Breast epithelium (tissue), 3 donors: ENCODE data around the gene LMNA. TPM values are rescaled to one million over a fixed set of nuclear protein-coding genes. Genes with fewer than 3 reads are reported as not detected.

Experiments used
- total RNA-seq, 3 donors: library from RNA; depleted of rRNA; stranded (reverse); fragments of >200 nt; gene quantifications; one replicate each; pipeline ENCODE4 v1.1.0, GENCODE V29; 2016

The LMNA gene
- total RNA-seq, 3 donors from 2014 or later = 292 to 367 (median 319) TPM

Other genes with a start within 250 kb of the LMNA start
- 10 to 100 TPM; 29.2 to 32.6 (median 29.4) TPM for gene RIT1, start 203.4 kb upstream of the LMNA start, total RNA-seq
- gene KHDC4, start 180.3 kb upstream of the LMNA start, total RNA-seq = 10 to 100 TPM; 52.0 to 81.5 (median 64.2) TPM
- gene RXFP4, start 173.1 kb upstream of the LMNA start, total RNA-seq = not detected
- 10 to 100 TPM; 81.8 to 93.7 (median 90.4) TPM for gene ARHGEF2, start 136.2 kb upstream of the LMNA start, total RNA-seq
- gene SSR2, start 93.8 kb upstream of the LMNA start, total RNA-seq = 100 to 1,000 TPM; 305 to 407 (median 370) TPM
- 10 to 100 TPM; 22.1 to 27.1 (median 23.3) TPM for gene UBQLN4, start 60.9 kb upstream of the LMNA start, total RNA-seq
- gene LAMTOR2, start 59.9 kb upstream of the LMNA start, total RNA-seq = 10 to 100 TPM; 60.7 to 75.5 (median 69.8) TPM
- gene RAB25, start 53.6 kb upstream of the LMNA start, total RNA-seq = 10 to 100 TPM in 2 of 3 donors, not detected in 1; 40.3 to 68.6 TPM
- gene MEX3A, start 32.2 kb upstream of the LMNA start, total RNA-seq = 1 to 10 TPM in 2 of 3 donors, under 1 TPM in 1; 0.32 to 1.3 (median 1.3) TPM
- 10 to 100 TPM in 1 of 3 donors, 1 to 10 TPM in 2; 1.4 to 21.5 (median 9.2) TPM for gene SEMA4A, start 38.9 kb downstream of the LMNA start, total RNA-seq
- gene SLC25A44, start 79.4 kb downstream of the LMNA start, total RNA-seq = 10 to 100 TPM; 10.7 to 23.7 (median 13.8) TPM
- gene PMF1, start 98.3 kb downstream of the LMNA start, total RNA-seq = 10 to 100 TPM; 41.4 to 75.2 (median 60.3) TPM
- 1 to 10 TPM in 1 of 3 donors, under 1 TPM in 2; 0.32 to 2.9 (median 0.98) TPM for gene BGLAP, start 127.5 kb downstream of the LMNA start, total RNA-seq
- gene PAQR6, start 133.3 kb downstream of the LMNA start, total RNA-seq = 1 to 10 TPM; 1.8 to 3.9 (median 2.5) TPM
- 10 to 100 TPM; 35.7 to 67.8 (median 54.7) TPM for gene SMG5, start 168.1 kb downstream of the LMNA start, total RNA-seq
- gene TMEM79, start 169.6 kb downstream of the LMNA start, total RNA-seq = 1 to 10 TPM; 1.3 to 7.8 (median 4.9) TPM
- gene GLMP, start 181.0 kb downstream of the LMNA start, total RNA-seq = 10 to 100 TPM; 36.4 to 68.5 (median 40.2) TPM
- gene VHLL, start 184.6 kb downstream of the LMNA start, total RNA-seq = under 1 TPM in 1 of 3 donors, not detected in 2; 0.98 TPM
- 100 to 1,000 TPM; 150 to 263 (median 262) TPM for gene CCT3, start 223.6 kb downstream of the LMNA start, total RNA-seq
- gene TSACC, start 223.8 kb downstream of the LMNA start, total RNA-seq = 1 to 10 TPM in 2 of 3 donors, not detected in 1; 1.4 to 1.5 TPM